AG04449 (cell line): ENCODE results near the gene PLXDC1.

Experiments
- CTCF ChIA-PET: fragments of 350-600 bp; formaldehyde crosslinking; extraction: SDS; loops from one replicate; lab custom pipeline; 2021; ENCODE audit warnings: antibody characterized with exemption; lab: Yijun Ruan, JAX
- POLR2A ChIA-PET: fragments of 400-600, 350-600 bp; formaldehyde crosslinking; extraction: SDS; loops from one replicate; lab custom pipeline; 2020; ENCODE audit warnings: antibody characterized with exemption, inconsistent platforms; lab: Yijun Ruan, JAX
- DNase-seq: peaks from one replicate; pipeline ENCODE4 v3.0.0-alpha.2; 2010; ENCODE audit warnings: low read depth, low spot score
- H3K4me3 ChIP-seq: 2 replicates; pipeline ENCODE4 v1.5.1; 2011; ENCODE audit warnings: low read depth, mild to moderate bottlenecking, control low read depth, low read length
- CTCF ChIP-seq: IDR thresholded peaks from one replicate; pipeline ENCODE4 v1.5.1; 2011; ENCODE audit warnings: mild to moderate bottlenecking, moderate library complexity, low read length, control low read depth, inconsistent platforms; ENCODE audit not compliant: insufficient read depth; ENCODE audit errors: missing control alignments

PLXDC1 gene

GRCh38 chr17:39077866-39078265 lies 73.6 kb downstream of the PLXDC1 start:
- ChIA-PET CTCF (interaction anchor here (1.0 to 2.1 kb wide), 4 partner anchors 9 to 97 kb away, joined by 3 to 6 read pairs (median 3); partner anchors contain the start of gene PLXDC1), POLR2A (no interaction called here)
- DNase-seq, result no peak
- peak; percentile 10 for TF ChIP-seq CTCF
- H3K4me3 ChIP-seq, result no peak overlapping the region

DNA sequence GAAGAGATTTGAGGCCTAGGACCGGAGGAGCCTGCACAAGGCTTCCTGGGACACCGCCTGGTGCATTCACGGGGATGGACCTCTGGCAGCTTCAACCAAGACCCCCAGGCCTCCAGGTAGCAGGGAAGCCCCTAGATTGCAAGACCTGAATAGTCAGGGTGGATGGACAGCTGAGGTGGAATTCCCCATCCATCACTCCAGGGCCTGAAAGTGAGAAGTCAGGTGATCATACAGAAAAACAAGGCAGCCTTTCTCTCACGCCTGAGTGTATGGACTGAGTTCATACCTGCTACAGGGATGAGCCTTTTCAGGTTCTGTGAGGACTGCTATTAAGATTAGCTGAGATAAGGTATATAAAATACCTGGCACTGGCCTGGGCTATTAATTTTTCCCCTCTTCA lies 74.2 kb downstream of the PLXDC1 start:
- ChIA-PET POLR2A (no interaction called here), CTCF (interaction anchor here (1.0 to 2.1 kb wide), 6 partner anchors 9 to 98 kb away, joined by 3 to 6 read pairs (median 4); no protein-coding TSS in a partner anchor)
- no peak overlapping the region for H3K4me3 ChIP-seq
- DNase-seq, result no peak
- TF ChIP-seq CTCF, result no peak

- H3K4me3 ChIP-seq, result no peak overlapping the region
- no peak for TF ChIP-seq CTCF
- DNase-seq, result no peak
- ChIA-PET CTCF (interaction anchor here (1.1 to 1.2 kb wide), 2 partner anchors 78 to 91 kb away, joined by 3 read pairs; no protein-coding TSS in a partner anchor), POLR2A (no interaction called here)
These were observed 76.8 kb downstream of the PLXDC1 start for GRCh38 chr17:39074676-39075075.

- ChIA-PET POLR2A (no interaction called here), CTCF (interaction anchor here (1.1 kb wide), 1 partner anchor 79 kb away, joined by 3 read pairs; no protein-coding TSS in a partner anchor)
- DNase-seq, result no peak
- no peak overlapping the region for H3K4me3 ChIP-seq
- TF ChIP-seq CTCF, result no peak
These were observed 77.5 kb downstream of the PLXDC1 start for GRCh38 chr17:39073916-39074315.

GRCh38 chr17:39073353-39073752 lies 78.1 kb downstream of the PLXDC1 start:
- no peak overlapping the region for H3K4me3 ChIP-seq
- CTCF ChIA-PET, result no interaction called here
- no peak for DNase-seq
- POLR2A ChIA-PET, result no interaction called here
- TF ChIP-seq CTCF, result no peak

GRCh38 chr17:39071573-39071972 lies 79.9 kb downstream of the PLXDC1 start:
- CTCF ChIA-PET, result interaction anchor here (1.7 to 2.2 kb wide), 4 partner anchors 10 to 88 kb away, joined by 8 to 24 read pairs (median 11); partner anchors contain the start of gene PLXDC1
- DNase-seq, result no peak
- TF ChIP-seq CTCF, result no peak
- no peak overlapping the region for H3K4me3 ChIP-seq
- POLR2A ChIA-PET, result no interaction called here
